ENCODE measurements around the gene RALGAPA2. TPM values are rescaled to one million over a fixed set of nuclear protein-coding genes. Genes with fewer than 3 reads are reported as not detected.

Gene RALGAPA2
- total and polyA plus RNA-seq, 2 donors (not counting 3 experiments of a cell fraction or from before 2014, with no cell fraction given) = 10.0 to 46.8 TPM

DNA sequence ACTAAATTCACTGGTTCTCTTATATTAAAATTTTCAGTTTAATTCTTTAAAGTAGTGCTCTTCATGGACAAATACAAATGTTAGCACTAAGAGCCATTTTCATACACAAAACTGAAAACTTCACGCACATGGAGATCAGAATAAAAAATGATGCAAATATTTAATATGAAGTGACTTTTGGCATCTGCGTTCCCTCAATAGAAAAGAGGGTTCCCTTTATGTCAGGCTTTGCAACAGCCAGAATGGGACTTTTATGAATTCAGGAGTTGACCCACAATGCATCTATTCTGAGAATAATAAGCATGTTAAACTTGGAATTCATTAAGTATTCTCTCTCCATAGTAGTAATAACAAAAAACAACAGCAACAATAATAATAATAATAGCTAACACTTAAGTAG, 218.7 kb downstream of the RALGAPA2 start:
- dilution Hi-C loops (cut with MboI; ENCODE audit: extremely low pct_ligation_motif_present, low sequenced_read_pairs) = no loop called here
- H4K20me1 ChIP-seq (replicated peaks; ENCODE audit: control insufficient read depth, extremely low read depth, insufficient read depth, low read length) = no peaks in the 10 kb centered on the region
- no peak overlapping the region for H3K4me3 ChIP-seq (replicated peaks in 1 of 3; ENCODE audit: insufficient read depth in 1 of 3, low read depth in 1 of 3, low read length in 3 of 3)
- TF ChIP-seq, protein P1, sequence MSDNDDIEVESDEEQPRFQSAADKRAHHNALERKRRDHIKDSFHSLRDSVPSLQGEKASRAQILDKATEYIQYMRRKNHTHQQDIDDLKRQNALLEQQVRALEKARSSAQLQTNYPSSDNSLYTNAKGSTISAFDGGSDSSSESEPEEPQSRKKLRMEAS (IDR thresholded peaks at IDR 0.05; ENCODE audit: insufficient read depth, insufficient read length) = no peak
- TF ChIP-seq POLR2AphosphoS5 (IDR thresholded peaks at IDR 0.05; ENCODE audit: insufficient read depth, low read depth, low read length) (no peak), JUN (IDR thresholded peaks at IDR 0.05; ENCODE audit: borderline replicate concordance, insufficient read depth, insufficient read length, low read depth) (no peak), MYC (IDR thresholded peaks at IDR 0.05; ENCODE audit: low read depth, low read length) (no peak), POLR2A (IDR thresholded peaks at IDR 0.05; ENCODE audit: low read depth, low read length) (no peak), EZH2 (IDR thresholded peaks at IDR 0.05; ENCODE audit: borderline replicate concordance, low read depth, low read length, severe bottlenecking) (no peak), FOS (IDR thresholded peaks at IDR 0.05; ENCODE audit: borderline replicate concordance, insufficient read depth, low read length) (no peak), GATA2 (IDR thresholded peaks at IDR 0.05; ENCODE audit: insufficient read depth, insufficient read length, low read depth, low read length) (no peak)
- TF ChIP-seq, protein P2, sequence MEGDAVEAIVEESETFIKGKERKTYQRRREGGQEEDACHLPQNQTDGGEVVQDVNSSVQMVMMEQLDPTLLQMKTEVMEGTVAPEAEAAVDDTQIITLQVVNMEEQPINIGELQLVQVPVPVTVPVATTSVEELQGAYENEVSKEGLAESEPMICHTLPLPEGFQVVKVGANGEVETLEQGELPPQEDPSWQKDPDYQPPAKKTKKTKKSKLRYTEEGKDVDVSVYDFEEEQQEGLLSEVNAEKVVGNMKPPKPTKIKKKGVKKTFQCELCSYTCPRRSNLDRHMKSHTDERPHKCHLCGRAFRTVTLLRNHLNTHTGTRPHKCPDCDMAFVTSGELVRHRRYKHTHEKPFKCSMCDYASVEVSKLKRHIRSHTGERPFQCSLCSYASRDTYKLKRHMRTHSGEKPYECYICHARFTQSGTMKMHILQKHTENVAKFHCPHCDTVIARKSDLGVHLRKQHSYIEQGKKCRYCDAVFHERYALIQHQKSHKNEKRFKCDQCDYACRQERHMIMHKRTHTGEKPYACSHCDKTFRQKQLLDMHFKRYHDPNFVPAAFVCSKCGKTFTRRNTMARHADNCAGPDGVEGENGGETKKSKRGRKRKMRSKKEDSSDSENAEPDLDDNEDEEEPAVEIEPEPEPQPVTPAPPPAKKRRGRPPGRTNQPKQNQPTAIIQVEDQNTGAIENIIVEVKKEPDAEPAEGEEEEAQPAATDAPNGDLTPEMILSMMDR (IDR thresholded peaks at IDR 0.05; ENCODE audit: extremely low read depth in 1 of 2, insufficient read depth in 1 of 2, low read depth in 1 of 2, low read length in 2 of 2) = no peak
- DNase-seq (ENCODE audit: low read depth, low spot score) = no peak
- H3K9ac ChIP-seq (replicated peaks; ENCODE audit: extremely low read depth, insufficient read depth, low read length) = no peak overlapping the region
- no peaks in the 10 kb centered on the region for H3K79me2 ChIP-seq (ENCODE audit: control insufficient read depth, insufficient read depth, low read length)
- POLR2A ChIA-PET = no interaction called here
- BruUV-seq (replicated peaks) = no TSS peak
- no peak overlapping the region for H2AFZ ChIP-seq (ENCODE audit: low read depth, low read length)
- H3K4me1 ChIP-seq (ENCODE audit: control insufficient read depth, extremely low read depth, insufficient read depth, low read length) = peaks cover 4% of the 10 kb centered on the region
- FAIRE-seq = no peak
- peaks cover 2 to 5% of the 10 kb centered on the region in 2 experiments for H3K36me3 ChIP-seq (ENCODE audit: control insufficient read depth in 2 of 2, extremely low read depth in 1 of 2, insufficient read depth in 2 of 2, low read length in 2 of 2)
- H3K27ac ChIP-seq (ENCODE audit: insufficient read depth, low read depth, low read length) = no peak overlapping the region
- H3K4me2 ChIP-seq (ENCODE audit: insufficient read depth, low read length) = no peak overlapping the region
- H3K27me3 ChIP-seq (ENCODE audit: control insufficient read depth in 2 of 2, insufficient read depth in 2 of 2, low read length in 2 of 2) = no peaks in the 10 kb centered on the region
- H3K9me3 ChIP-seq (replicated peaks; ENCODE audit: control insufficient read depth, insufficient read depth, low read length) = no peaks in the 10 kb centered on the region
- no peaks in the 10 kb centered on the region for H3K9me1 ChIP-seq (replicated peaks; ENCODE audit: control insufficient read depth, extremely low read depth, insufficient read depth, low read length)
- intact Hi-C loops (cut with micrococcal nuclease) = no loop called here
- CTCF ChIA-PET = interaction anchor here (0.7 to 1.2 kb wide), 4 partner anchors 14 to 26 kb away, joined by 3 read pairs; no protein-coding TSS in a partner anchor

Measured in endothelial cell of umbilical vein (primary cell).